ENCODE data around the gene DEDD2.

The DEDD2 gene

GRCh38 chr19:42150911-42151361, 66.5 kb downstream of the DEDD2 start:
- no peak for DNase-seq (ENCODE audit: low read depth in 1 of 2, low spot score in 1 of 2)

GRCh38 chr19:42150364-42150763, 67.1 kb downstream of the DEDD2 start:
- DNase-seq (ENCODE audit: low read depth in 1 of 2, low spot score in 1 of 2), result no peak

GRCh38 chr19:42149447-42150202, 67.9 kb downstream of the DEDD2 start:
- no peak for DNase-seq (ENCODE audit: low read depth in 1 of 2, low spot score in 1 of 2)
